8988T (cell line): ENCODE measurements around the gene RELB.

Experiments used
- DNase-seq: peaks from one replicate; pipeline ENCODE4 v3.0.0; 2011

The RELB gene

GRCh38 chr19:45023048-45023447 is 21.8 kb downstream of the RELB start:
- no peak for DNase-seq

- no peak for DNase-seq
Measured at GRCh38 chr19:45025264-45025663, 24.0 kb downstream of the RELB start.

GRCh38 chr19:45027371-45027770 is 26.1 kb downstream of the RELB start:
- DNase-seq: no peak

- no peak for DNase-seq
Measured at GRCh38 chr19:45030825-45031224, 29.6 kb downstream of the RELB start.

GRCh38 chr19:45032421-45032820 is 31.2 kb downstream of the RELB start:
- DNase-seq: no peak

GRCh38 chr19:45035755-45036154 is 34.5 kb downstream of the RELB start:
- DNase-seq: no peak

- no peak for DNase-seq
Measured at GRCh38 chr19:45037393-45038169, 36.3 kb downstream of the RELB start.

- DNase-seq: peak; percentile 57
Measured at GRCh38 chr19:45038931-45039893, 37.9 kb downstream of the RELB start, which contains the start of gene CLASRP. TSS of gene CLASRP (plus strand) at chr19:45039045. CDS start at chr19:45040213, 1,168 bp downstream.

- DNase-seq: no peak
Measured at GRCh38 chr19:45040059-45040771, 39.0 kb downstream of the RELB start.

- no peak for DNase-seq
Measured at GRCh38 chr19:45041125-45041524, 39.9 kb downstream of the RELB start.

- DNase-seq: no peak
Measured at GRCh38 chr19:45045671-45046353, 44.5 kb downstream of the RELB start.

GRCh38 chr19:45046355-45046754 is 45.1 kb downstream of the RELB start:
- DNase-seq: no peak

- DNase-seq: no peak
Measured at GRCh38 chr19:45047188-45047797, 46.0 kb downstream of the RELB start.

- no peak for DNase-seq
Measured at GRCh38 chr19:45049073-45049736, 47.9 kb downstream of the RELB start.

- no peak for DNase-seq
Measured at GRCh38 chr19:45050036-45050435, 48.8 kb downstream of the RELB start.

GRCh38 chr19:45051929-45052579 is 50.8 kb downstream of the RELB start:
- no peak for DNase-seq

GRCh38 chr19:45056831-45057230 is 55.6 kb downstream of the RELB start:
- DNase-seq: no peak

GRCh38 chr19:45057444-45057843 is 56.2 kb downstream of the RELB start:
- DNase-seq: no peak

- DNase-seq: no peak
Measured at GRCh38 chr19:45058622-45059159, 57.4 kb downstream of the RELB start.

GRCh38 chr19:45059258-45059965 is 58.1 kb downstream of the RELB start:
- DNase-seq: peak; percentile 77
